ENCODE results near the gene DCDC2.

The DCDC2 gene

GRCh38 chr6:24355393-24355792, 2.5 kb downstream of the DCDC2 start:
- H3K36me3 ChIP-seq (ENCODE audit: insufficient read depth, low read length), result no peaks in the 10 kb centered on the region
- DNase-seq (no peak), ATAC-seq (ENCODE audit: insufficient read depth, low read depth) (no peak)
- peaks cover 13% of the 10 kb centered on the region for H3K27me3 ChIP-seq (ENCODE audit: insufficient read depth, low read length, poor library complexity)
- no peak overlapping the region for H2AFZ ChIP-seq (ENCODE audit: low read depth, low read length)
- no peak overlapping the region for H3K4me2 ChIP-seq (ENCODE audit: insufficient read depth, low read length)
- H3K9ac ChIP-seq (ENCODE audit: low read depth, low read length), result no peak overlapping the region
- no peaks in the 10 kb centered on the region for H3K79me2 ChIP-seq (ENCODE audit: insufficient read depth, low read length)
- H4K20me1 ChIP-seq (ENCODE audit: insufficient read depth, low read length), result no peaks in the 10 kb centered on the region
- H3K27ac ChIP-seq (ENCODE audit: low read length), result no peak overlapping the region
- H3K9me3 ChIP-seq (ENCODE audit: insufficient read depth, low read length, severe bottlenecking), result no peaks in the 10 kb centered on the region
- TF ChIP-seq EZH2 (IDR thresholded peaks at IDR 0.05; ENCODE audit: borderline replicate concordance, low read depth, low read length, severe bottlenecking) (no peak), CTCF (IDR thresholded peaks at IDR 0.05; ENCODE audit: borderline replicate concordance, extremely low read depth, low read length, poor library complexity, severe bottlenecking) (no peak)
- no peak overlapping the region for H3K4me3 ChIP-seq (ENCODE audit: low read depth in 1 of 2, low read length in 2 of 2)
- no peaks in the 10 kb centered on the region for H3K4me1 ChIP-seq (ENCODE audit: insufficient read depth, low read length)

- no peaks in the 10 kb centered on the region for H3K79me2 ChIP-seq (ENCODE audit: insufficient read depth, low read length)
- DNase-seq (no peak), ATAC-seq (ENCODE audit: insufficient read depth, low read depth) (no peak)
- TF ChIP-seq CTCF (IDR thresholded peaks at IDR 0.05; ENCODE audit: borderline replicate concordance, extremely low read depth, low read length, poor library complexity, severe bottlenecking) (no peak), EZH2 (IDR thresholded peaks at IDR 0.05; ENCODE audit: borderline replicate concordance, low read depth, low read length, severe bottlenecking) (no peak)
- no peaks in the 10 kb centered on the region for H4K20me1 ChIP-seq (ENCODE audit: insufficient read depth, low read length)
- H3K4me2 ChIP-seq (ENCODE audit: insufficient read depth, low read length), result no peak overlapping the region
- no peaks in the 10 kb centered on the region for H3K36me3 ChIP-seq (ENCODE audit: insufficient read depth, low read length)
- no peak overlapping the region for H2AFZ ChIP-seq (ENCODE audit: low read depth, low read length)
- H3K9me3 ChIP-seq (ENCODE audit: insufficient read depth, low read length, severe bottlenecking), result no peaks in the 10 kb centered on the region
- no peak overlapping the region for H3K4me3 ChIP-seq (ENCODE audit: low read depth in 1 of 2, low read length in 2 of 2)
- no peak overlapping the region for H3K27ac ChIP-seq (ENCODE audit: low read length)
- H3K27me3 ChIP-seq (ENCODE audit: insufficient read depth, low read length, poor library complexity), result peaks cover 18% of the 10 kb centered on the region
- H3K9ac ChIP-seq (ENCODE audit: low read depth, low read length), result no peak overlapping the region
- H3K4me1 ChIP-seq (ENCODE audit: insufficient read depth, low read length), result no peaks in the 10 kb centered on the region
Observed at GRCh38 chr6:24353861-24354260, 4.0 kb downstream of the DCDC2 start.

- Histone ChIP-seq H3K9me3 (ENCODE audit: insufficient read depth, low read length, severe bottlenecking) (no peaks in the 10 kb centered on the region), H2AFZ (ENCODE audit: low read depth, low read length) (no peak overlapping the region), H3K36me3 (ENCODE audit: insufficient read depth, low read length) (no peaks in the 10 kb centered on the region), H3K4me1 (ENCODE audit: insufficient read depth, low read length) (no peaks in the 10 kb centered on the region), H3K27me3 (ENCODE audit: insufficient read depth, low read length, poor library complexity) (peaks cover 23% of the 10 kb centered on the region), H4K20me1 (ENCODE audit: insufficient read depth, low read length) (no peaks in the 10 kb centered on the region), H3K79me2 (ENCODE audit: insufficient read depth, low read length) (no peaks in the 10 kb centered on the region), H3K9ac (ENCODE audit: low read depth, low read length) (no peak overlapping the region), H3K4me2 (ENCODE audit: insufficient read depth, low read length) (no peak overlapping the region), H3K27ac (ENCODE audit: low read length) (no peak overlapping the region), H3K4me3 (ENCODE audit: low read depth in 1 of 2, low read length in 2 of 2) (no peak overlapping the region)
- no peak for DNase-seq
- no peak for ATAC-seq (ENCODE audit: insufficient read depth, low read depth)
- no peak for TF ChIP-seq EZH2 (IDR thresholded peaks at IDR 0.05; ENCODE audit: borderline replicate concordance, low read depth, low read length, severe bottlenecking)
- TF ChIP-seq CTCF (IDR thresholded peaks at IDR 0.05; ENCODE audit: borderline replicate concordance, extremely low read depth, low read length, poor library complexity, severe bottlenecking), result no peak
Observed at GRCh38 chr6:24352434-24352833, 5.4 kb downstream of the DCDC2 start.

- Histone ChIP-seq H3K27ac (ENCODE audit: low read length) (no peak overlapping the region), H3K27me3 (ENCODE audit: insufficient read depth, low read length, poor library complexity) (peaks cover 17% of the 10 kb centered on the region), H2AFZ (ENCODE audit: low read depth, low read length) (no peak overlapping the region), H3K36me3 (ENCODE audit: insufficient read depth, low read length) (no peaks in the 10 kb centered on the region), H3K9ac (ENCODE audit: low read depth, low read length) (no peak overlapping the region), H3K79me2 (ENCODE audit: insufficient read depth, low read length) (no peaks in the 10 kb centered on the region), H3K9me3 (ENCODE audit: insufficient read depth, low read length, severe bottlenecking) (no peaks in the 10 kb centered on the region), H3K4me2 (ENCODE audit: insufficient read depth, low read length) (no peak overlapping the region), H3K4me1 (ENCODE audit: insufficient read depth, low read length) (no peaks in the 10 kb centered on the region), H3K4me3 (ENCODE audit: low read depth in 1 of 2, low read length in 2 of 2) (no peak overlapping the region), H4K20me1 (ENCODE audit: insufficient read depth, low read length) (no peaks in the 10 kb centered on the region)
- ATAC-seq (ENCODE audit: insufficient read depth, low read depth), result no peak
- DNase-seq, result no peak
- no peak for TF ChIP-seq EZH2 (IDR thresholded peaks at IDR 0.05; ENCODE audit: borderline replicate concordance, low read depth, low read length, severe bottlenecking)
- TF ChIP-seq CTCF (IDR thresholded peaks at IDR 0.05; ENCODE audit: borderline replicate concordance, extremely low read depth, low read length, poor library complexity, severe bottlenecking), result no peak
Observed at GRCh38 chr6:24344976-24345375, 12.9 kb downstream of the DCDC2 start.
